T-helper 1 cell (primary cell): Measurements from ENCODE around the gene RCC2.

Experiments used
- DNase-seq, 5 donors: peaks; one replicate each; pipeline ENCODE4 v3.0.0-alpha.2; 2012 to 2020

The RCC2 gene

GRCh38 chr1:17441993-17442357 is 2.5 kb upstream of the RCC2 start:
- DNase-seq = no peak

GRCh38 chr1:17441265-17441992 is 2.0 kb upstream of the RCC2 start:
- peak in 1 of 5 donors; percentile 86 for DNase-seq

- peak in 1 of 5 donors; percentile 23 for DNase-seq
These were observed 1.3 kb upstream of the RCC2 start for GRCh38 chr1:17440827-17441168.

GRCh38 chr1:17440074-17440826 is 773 bp upstream of the RCC2 start:
- DNase-seq = peak in 1 of 5 donors; percentile 9

DNA sequence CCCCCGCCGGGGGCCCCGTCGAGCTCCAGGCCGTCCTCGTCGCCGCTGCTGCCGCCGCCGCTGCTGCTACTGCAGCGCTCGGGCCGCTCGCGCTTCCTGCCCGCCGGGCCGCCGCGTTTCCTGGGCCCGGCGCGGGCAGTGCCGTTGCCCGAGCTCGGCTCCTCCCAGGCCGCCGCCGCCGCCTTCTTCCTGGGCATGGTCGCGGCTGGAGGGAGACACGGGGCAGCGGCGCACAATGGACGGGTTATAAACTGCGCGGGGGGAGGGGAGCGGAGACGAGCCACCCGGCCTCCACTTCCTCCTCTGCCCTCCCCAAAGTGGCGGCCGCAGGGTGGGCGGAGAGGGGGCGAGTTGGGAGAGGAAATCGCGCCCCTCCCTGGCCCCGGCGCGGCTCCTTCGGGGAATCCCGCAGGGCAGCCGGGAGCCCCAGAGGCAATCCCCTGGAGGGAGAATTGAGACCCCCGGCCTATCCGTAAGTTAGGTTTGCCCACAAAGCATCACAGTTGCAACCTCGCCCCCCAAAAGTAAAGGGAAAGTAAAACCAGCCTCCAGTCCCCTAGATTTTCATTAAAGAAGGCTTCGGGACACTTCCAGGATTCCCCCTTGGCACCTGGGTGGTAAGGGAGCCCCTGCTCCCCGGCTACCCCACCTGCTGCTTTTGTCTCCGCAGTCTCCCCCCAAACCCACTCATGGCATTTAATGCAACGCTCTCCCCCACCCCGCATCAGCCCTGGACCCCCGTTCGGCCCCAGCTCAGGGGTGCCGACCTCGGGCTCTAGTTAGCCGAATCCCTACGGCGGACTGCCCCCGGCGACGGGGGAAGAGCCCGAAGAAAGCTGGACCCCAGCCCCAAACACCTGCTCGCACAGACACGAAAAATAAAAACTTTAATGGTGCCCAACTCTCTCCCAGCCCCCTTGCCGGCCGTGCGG is 893 bp downstream of the RCC2 start:
- peak; percentile 38 to 77 (median 44) for DNase-seq

DNA sequence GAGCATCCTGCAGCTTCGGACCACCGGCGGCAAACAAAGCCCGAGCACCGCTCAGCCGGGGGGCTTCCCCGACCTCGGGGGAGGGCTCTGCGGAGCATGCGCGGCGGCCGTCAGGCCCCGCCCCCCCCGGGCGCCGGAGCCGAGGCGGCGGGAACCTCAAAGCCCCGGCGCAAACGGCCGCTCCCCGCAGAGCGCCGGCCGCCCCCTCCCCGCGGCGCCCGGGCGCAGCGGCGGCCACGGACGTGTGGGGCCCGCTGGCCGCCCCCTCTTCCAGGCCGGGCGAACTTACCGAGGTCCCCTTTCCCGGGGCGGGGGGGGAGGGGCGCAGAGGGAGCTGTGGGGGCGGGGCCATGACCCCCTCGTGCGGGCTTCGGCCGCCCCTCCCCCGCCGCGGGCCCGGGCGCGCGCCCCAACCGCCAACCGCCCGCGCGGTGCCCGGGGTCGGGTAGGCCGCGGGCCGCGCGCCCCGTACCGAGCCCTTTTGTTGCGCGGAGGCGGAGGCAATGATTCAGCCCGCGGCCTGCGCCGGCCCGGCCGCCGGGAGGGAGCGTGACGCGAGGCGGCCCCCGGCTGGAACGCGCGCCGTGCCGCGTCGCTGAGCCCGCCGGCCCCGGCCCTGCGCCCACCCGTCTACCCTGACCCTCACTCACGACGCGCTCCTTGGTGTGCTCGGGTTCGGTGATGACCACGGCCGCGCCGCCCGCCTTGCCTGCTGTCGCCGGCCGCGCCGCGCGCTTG is 1.7 kb downstream of the RCC2 start:
- DNase-seq = peak; percentile 20 to 57 (median 41)

GRCh38 chr1:17437260-17437579 is 2.3 kb downstream of the RCC2 start:
- DNase-seq = no peak

- no peak for DNase-seq
These were observed 2.9 kb downstream of the RCC2 start for GRCh38 chr1:17436380-17437174.

DNA sequence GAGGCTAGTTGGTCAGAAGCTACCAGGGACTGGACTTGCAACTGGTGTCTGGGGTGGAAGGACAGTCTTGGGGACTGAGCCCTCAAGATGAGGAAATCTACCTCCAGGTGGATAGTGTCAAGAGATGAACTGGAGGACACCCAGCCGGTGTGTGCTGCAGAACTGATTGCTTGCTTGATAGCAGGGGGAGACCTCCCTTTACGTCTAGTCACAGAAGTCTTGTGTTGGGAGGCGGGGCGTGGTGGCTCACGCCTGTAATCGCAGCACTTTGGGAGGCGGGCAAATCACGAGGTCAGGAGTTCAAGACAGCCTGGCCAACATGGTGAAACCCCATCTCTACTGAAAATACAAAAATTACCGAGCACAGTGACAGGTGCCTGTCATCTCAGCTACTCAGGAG is 4.9 kb downstream of the RCC2 start:
- no peak for DNase-seq

GRCh38 chr1:17434016-17434415 is 5.5 kb downstream of the RCC2 start:
- no peak for DNase-seq

DNA sequence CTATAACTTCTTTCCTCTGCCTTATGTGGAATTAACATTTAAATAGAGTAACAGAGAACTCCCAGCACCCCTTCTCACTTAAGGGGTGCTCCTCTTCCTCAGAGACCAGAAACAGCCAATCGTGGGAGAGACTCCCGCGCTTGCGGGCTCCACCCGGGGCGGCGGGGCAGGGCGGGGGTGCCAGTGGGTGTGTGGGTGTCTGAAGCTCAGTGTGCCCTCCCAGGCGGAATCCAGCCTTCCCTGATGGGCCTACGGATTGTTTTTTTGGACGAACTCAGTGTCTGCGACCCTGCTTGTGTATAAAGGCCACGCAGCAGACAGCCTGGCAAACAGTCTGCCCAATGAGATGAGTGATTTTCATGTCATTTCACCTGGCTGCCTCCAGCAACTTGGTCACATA is 6.2 kb downstream of the RCC2 start:
- DNase-seq = no peak

DNA sequence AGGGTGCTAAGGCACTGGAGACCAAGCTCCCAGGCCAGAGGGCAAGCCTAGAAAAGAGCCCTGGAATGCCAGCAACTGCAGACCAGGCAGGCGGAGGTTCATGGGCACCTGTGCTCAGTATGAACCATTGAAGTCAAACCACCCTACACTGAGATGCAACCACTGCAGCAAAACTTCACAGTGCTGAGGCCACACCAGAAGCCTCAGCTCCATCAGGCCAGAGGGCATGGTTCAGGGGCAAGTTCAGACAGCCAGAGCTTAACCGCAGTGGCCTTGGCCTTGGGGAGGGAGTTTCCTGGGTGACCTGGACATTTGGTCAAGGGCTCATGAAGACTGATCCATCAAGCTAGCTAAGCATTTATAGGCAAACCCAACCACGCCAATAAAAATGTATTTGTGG is 7.1 kb downstream of the RCC2 start:
- DNase-seq = no peak

DNA sequence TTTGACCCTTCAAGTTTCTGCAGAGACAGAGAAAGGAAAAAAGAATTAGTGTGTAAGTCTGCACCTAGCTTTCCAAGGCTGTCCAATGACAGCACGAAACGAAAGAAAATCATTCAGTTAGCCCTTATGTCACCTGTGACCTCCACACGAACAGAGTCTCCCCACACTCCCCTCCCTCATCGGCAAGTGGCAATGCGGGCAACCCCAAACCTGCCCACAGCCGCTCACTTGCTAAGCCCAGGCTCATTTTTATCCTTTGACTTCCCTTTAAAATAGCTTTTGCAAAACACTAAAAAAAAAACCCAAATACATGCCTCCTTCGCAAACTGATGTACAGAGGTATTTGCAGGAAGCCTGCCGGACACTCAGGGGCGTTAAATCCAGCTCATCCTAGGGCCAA is 10.3 kb downstream of the RCC2 start:
- no peak for DNase-seq

DNA sequence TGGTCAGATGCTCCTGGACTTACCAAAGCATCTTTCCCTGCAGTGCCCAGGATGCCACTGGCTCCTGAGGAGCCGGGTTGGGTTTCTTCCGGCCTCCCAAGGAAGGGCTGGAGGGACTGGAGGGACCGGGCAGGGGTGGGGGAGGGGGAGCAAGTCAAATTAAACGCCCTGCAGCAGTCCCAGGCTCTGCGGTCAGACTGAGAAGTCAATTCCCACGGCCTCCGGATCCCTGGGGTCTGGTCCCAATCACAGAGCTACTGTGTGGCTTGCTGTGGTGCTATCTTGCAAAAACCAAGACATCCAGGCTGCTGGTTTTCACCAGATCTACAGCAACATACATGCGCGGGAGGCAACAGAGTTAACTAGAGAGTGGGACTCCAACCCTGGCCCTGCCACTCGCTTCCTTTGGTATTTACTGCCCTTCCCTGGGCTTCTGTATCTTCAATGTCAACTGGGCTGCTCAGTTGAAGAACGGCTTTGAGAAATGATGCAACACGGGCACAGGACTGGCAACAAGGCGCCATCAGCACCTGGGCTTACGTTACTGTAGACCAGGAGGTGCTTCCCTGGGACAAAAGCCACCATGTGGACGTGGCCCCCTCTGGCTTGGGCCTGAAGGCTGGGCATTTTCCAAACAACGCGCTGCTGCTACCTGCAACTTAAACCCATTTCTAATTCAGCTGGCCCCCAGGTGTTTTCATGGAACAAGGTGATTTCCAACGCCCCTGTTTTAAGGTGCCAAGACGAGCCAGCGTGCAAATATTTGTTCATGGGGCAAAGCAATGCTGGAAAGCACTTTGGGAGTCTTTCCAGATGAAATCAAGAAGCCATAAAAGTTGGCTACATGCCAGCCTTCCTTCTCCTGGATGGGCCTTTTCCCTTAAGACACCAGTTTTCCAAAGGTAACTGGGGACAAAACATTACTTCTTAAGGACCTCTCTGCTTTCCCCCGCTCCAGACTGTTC is 11.5 kb downstream of the RCC2 start:
- DNase-seq = no peak

GRCh38 chr1:17425806-17426600 is 13.5 kb downstream of the RCC2 start:
- DNase-seq = no peak

DNA sequence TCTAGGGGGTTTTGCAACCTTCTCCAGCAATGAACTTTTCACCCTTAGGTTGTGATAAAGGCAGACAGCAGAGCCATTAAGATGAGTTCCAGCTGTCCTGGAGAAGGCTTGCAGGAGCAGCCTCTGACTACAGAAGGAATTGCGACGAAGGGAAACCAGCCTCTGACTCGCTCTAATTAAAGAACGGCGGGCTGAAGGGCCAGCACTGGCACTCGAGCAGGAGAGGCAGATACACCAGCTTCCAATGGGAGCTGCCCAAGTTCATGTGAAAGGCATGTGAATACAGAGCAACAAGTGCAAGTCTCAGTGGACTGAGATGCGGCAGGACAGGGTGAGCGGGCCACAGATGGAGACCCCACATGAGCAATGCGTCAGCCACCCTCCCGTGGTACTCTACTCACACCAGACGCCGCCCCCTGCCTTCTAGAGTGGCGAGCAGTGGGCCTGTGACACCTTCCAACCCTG is 15.7 kb downstream of the RCC2 start:
- no peak for DNase-seq

- no peak for DNase-seq
These were observed 17.0 kb downstream of the RCC2 start for GRCh38 chr1:17422461-17422860.

DNA sequence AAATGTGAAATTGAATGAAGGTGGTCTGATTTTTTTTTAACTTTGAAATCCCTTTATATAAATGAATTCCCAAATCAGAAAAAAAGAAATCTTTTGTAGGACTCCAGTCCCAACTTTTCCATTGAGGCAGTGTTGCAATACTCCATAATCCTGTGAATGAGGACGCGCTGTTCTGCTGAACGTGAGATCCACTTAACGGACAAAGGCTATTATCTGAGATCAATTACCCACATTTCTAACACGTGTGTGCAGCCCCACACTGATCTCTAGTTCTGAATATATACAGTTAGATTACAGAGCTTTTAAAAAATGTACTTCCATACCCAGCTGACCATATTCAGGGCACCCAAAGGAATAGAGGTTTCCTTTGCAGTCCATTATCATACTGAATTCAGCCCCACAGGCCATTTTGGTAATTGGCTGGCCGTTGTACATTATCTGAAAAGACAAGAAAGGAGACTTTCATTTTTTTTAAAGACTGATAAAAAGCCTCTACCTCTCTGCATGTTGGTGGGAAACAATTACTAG is 19.0 kb downstream of the RCC2 start:
- DNase-seq = no peak

- DNase-seq = peak; percentile 36 to 62 (median 52)
These were observed 19.7 kb downstream of the RCC2 start for GRCh38 chr1:17419626-17420328.
